OCI-LY1 (cell line): ENCODE data around the gene EPB41.
A peak's percentile ranks its signal among the peaks of the same experiment; 100 is the strongest.

ENCODE experiments used
- H2AFZ ChIP-seq: fragments of 200-600 bp; sonication (generic), shearing (Covaris generic); 2 replicates; pipeline ENCODE4 v1.6.0; 2014; ENCODE audit warnings: antibody characterized with exemption, mild to moderate bottlenecking, low read length
- H3F3A ChIP-seq: fragments of 200-600 bp; sonication (generic), shearing (Covaris generic); 2 replicates; pipeline ENCODE4 v1.6.0; 2014; ENCODE audit warnings: mild to moderate bottlenecking, antibody characterized with exemption, low read length, moderate library complexity; ENCODE audit not compliant: insufficient read depth
- H3K27ac ChIP-seq: fragments of 200-600 bp; sonication (generic); 2 replicates; pipeline ENCODE4 v1.5.1; 2014; ENCODE audit warnings: low read length, mixed run types, mild to moderate bottlenecking, low read depth; ENCODE audit not compliant: poor library complexity, severe bottlenecking
- H3K27me3 ChIP-seq: fragments of 200-600 bp; sonication (generic); 2 replicates; pipeline ENCODE4 v1.6.0; 2014; ENCODE audit warnings: antibody characterized with exemption, mild to moderate bottlenecking, low read length, moderate library complexity; ENCODE audit not compliant: insufficient read depth
- H3K36me3 ChIP-seq: fragments of 200-600 bp; sonication (generic); 2 replicates; pipeline ENCODE4 v1.6.1; 2014; ENCODE audit warnings: mild to moderate bottlenecking, antibody characterized with exemption, low read length, moderate library complexity, mixed read lengths; ENCODE audit not compliant: insufficient read depth
- H3K4me1 ChIP-seq: fragments of 200-600 bp; sonication (generic); 2 replicates; pipeline ENCODE4 v1.5.1; 2014; ENCODE audit warnings: mild to moderate bottlenecking, low read length, moderate library complexity; ENCODE audit not compliant: insufficient read depth, severe bottlenecking
- H3K4me2 ChIP-seq: fragments of 200-600 bp; sonication (generic), shearing (Covaris generic); 2 replicates; pipeline ENCODE4 v1.6.1; 2014; ENCODE audit warnings: low read length
- H3K4me3 ChIP-seq: fragments of 200-600 bp; sonication (generic); 2 replicates; pipeline ENCODE4 v1.5.1; 2014; ENCODE audit warnings: low read length, low read depth, mild to moderate bottlenecking, mixed read lengths; ENCODE audit not compliant: poor library complexity, severe bottlenecking
- H3K79me2 ChIP-seq: fragments of 200-600 bp; shearing (Covaris generic); 2 replicates; pipeline ENCODE4 v1.6.1; 2016; ENCODE audit warnings: mixed run types, low read length, mixed read lengths; ENCODE audit not compliant: insufficient read depth
- H3K9ac ChIP-seq: fragments of 200-600 bp; sonication (generic), shearing (Covaris generic); 2 replicates; pipeline ENCODE4 v1.6.1; 2014; ENCODE audit warnings: mild to moderate bottlenecking, low read length, mixed read lengths
- H3K9me2 ChIP-seq: fragments of 200-600 bp; sonication (generic), shearing (Covaris generic); 2 replicates; pipeline ENCODE4 v1.6.1; 2014; ENCODE audit warnings: low read depth, mild to moderate bottlenecking, low read length, mixed read lengths
- H3K9me3 ChIP-seq: fragments of 200-600 bp; shearing (Covaris generic); 2 replicates; pipeline ENCODE4 v1.6.1; 2014; ENCODE audit warnings: low read length, mixed read lengths
- H4K20me1 ChIP-seq: fragments of 200-600 bp; sonication (generic), shearing (Covaris generic); 2 replicates; pipeline ENCODE4 v1.6.0; 2016; ENCODE audit warnings: mild to moderate bottlenecking, low read length; ENCODE audit not compliant: insufficient read depth
- EZH2 ChIP-seq: fragments of 200-600 bp; sonication (generic), shearing (Covaris generic); IDR thresholded peaks from 2 replicates; pipeline ENCODE4 v1.8.0; 2017; ENCODE audit warnings: borderline replicate concordance, mixed run types, mild to moderate bottlenecking, antibody characterized with exemption, low read length, moderate library complexity, mixed read lengths
- TF ChIP-seq, protein P1 (sequence below): fragments of 200-600 bp; sonication (generic), shearing (Covaris generic); IDR thresholded peaks from 2 replicates; pipeline ENCODE4 v1.5.1; 2017; ENCODE audit warnings: mild to moderate bottlenecking, antibody characterized with exemption, low read length, moderate library complexity, mixed read lengths

Gene EPB41

DNA sequence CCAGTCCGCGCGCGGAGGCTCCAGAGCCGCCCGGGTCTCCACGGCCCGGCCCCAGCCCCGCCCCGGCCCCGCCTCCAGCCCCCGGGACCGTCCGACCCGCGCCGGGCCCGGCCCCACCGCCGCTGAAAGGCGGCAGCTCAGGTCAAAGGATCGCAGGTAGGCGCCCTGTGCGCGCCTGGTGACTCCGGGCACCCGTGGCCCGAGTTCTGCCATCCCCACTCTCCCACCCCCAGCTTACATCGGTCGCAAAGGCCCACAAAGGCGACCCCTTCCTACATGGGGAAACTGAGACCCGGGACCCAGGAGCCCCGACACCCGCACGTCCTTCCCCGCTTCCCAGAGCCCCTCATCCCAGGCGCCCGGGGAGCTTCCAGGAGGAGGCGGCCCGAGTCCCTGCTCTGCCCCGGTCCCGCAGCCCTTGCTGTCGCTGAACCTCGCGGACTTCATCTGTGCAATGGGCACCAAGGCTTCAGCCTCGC is 209.6 kb downstream of the EPB41 start, which contains the start of gene TMEM200B:
TSS of gene TMEM200B (minus strand) at position 17 of the 479 bp plus-strand sequence. CDS start 2,075 bp downstream, outside the sequence.
- Histone ChIP-seq H3K4me3 (peak within 1 kb of the TSS; percentile 63), H3K36me3 (peaks cover 3% of the 10 kb centered on the region; the same call in 1 of the 2 replicates), H3K4me2 (peak within 1 kb of the TSS; percentile 96), H4K20me1 (no peaks in the 10 kb centered on the region), H3K9ac (peak within 1 kb of the TSS; percentile 43), H3K79me2 (no peaks in the 10 kb centered on the region), H2AFZ (no peak within 1 kb of the TSS), H3K27me3 (peaks cover 7% of the 10 kb centered on the region), H3K9me3 (no peaks in the 10 kb centered on the region), H3K4me1 (peaks cover 13% of the 10 kb centered on the region), H3K27ac (no peak within 1 kb of the TSS), H3F3A (no peaks in the 10 kb centered on the region), H3K9me2 (no peaks in the 10 kb centered on the region)
- TF ChIP-seq EZH2, result no peak
- TF ChIP-seq, protein P1, sequence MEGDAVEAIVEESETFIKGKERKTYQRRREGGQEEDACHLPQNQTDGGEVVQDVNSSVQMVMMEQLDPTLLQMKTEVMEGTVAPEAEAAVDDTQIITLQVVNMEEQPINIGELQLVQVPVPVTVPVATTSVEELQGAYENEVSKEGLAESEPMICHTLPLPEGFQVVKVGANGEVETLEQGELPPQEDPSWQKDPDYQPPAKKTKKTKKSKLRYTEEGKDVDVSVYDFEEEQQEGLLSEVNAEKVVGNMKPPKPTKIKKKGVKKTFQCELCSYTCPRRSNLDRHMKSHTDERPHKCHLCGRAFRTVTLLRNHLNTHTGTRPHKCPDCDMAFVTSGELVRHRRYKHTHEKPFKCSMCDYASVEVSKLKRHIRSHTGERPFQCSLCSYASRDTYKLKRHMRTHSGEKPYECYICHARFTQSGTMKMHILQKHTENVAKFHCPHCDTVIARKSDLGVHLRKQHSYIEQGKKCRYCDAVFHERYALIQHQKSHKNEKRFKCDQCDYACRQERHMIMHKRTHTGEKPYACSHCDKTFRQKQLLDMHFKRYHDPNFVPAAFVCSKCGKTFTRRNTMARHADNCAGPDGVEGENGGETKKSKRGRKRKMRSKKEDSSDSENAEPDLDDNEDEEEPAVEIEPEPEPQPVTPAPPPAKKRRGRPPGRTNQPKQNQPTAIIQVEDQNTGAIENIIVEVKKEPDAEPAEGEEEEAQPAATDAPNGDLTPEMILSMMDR, result no peak

DNA sequence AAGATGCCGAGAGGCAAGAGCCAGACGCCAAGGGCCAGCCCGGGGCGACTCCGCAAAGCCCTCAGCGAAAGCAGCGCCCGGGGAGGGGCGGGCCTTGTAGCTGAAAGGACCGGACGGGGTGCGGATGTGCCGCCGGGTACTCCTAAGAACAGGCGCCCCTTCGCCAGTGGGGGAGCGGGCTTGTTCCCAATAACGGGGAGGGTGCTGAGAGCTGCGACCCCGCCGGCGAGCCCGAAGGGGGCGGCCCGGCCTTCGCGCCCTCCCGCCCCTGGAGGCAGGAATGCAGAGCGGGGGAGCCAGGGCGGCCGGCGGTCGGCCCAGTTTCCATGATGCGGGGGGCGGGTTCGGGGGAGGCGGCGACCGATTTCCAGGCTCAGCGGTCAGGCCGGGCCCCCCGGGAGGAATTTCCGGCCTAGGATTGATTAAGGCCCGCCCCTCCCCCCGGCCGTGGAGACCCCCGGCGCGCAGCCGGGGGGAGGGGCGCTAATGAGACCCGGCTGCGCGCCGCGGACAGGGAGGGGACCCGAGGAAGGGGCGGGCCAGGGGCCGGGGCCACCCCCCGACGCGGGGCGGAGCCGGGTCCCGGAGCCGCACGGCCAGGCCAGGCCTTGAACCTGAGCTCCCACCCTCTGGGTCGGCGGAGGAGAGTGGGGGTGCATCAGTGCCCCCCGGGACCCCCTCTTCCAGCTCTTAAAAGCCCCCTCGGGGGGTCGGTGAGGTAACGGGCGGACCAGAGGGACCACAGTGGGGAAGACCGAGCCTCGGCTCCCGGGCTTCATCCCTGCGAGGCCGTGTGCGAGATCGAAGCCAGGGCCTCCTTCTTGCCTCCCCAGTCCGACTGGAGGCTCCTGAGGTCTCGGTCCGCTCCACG is 210.2 kb downstream of the EPB41 start:
- Histone ChIP-seq H3K4me2 (peak overlapping the region; percentile 96), H3K79me2 (no peaks in the 10 kb centered on the region), H3K9me3 (no peaks in the 10 kb centered on the region), H3F3A (no peaks in the 10 kb centered on the region), H3K27ac (no peak overlapping the region), H3K4me3 (peak overlapping the region; percentile 63), H2AFZ (no peak overlapping the region), H3K9ac (peak overlapping the region; percentile 43), H4K20me1 (no peaks in the 10 kb centered on the region), H3K27me3 (peaks cover 7% of the 10 kb centered on the region), H3K4me1 (peaks cover 13% of the 10 kb centered on the region), H3K9me2 (no peaks in the 10 kb centered on the region), H3K36me3 (no peaks in the 10 kb centered on the region)
- TF ChIP-seq, protein P1, result no peak
- no peak for TF ChIP-seq EZH2

DNA sequence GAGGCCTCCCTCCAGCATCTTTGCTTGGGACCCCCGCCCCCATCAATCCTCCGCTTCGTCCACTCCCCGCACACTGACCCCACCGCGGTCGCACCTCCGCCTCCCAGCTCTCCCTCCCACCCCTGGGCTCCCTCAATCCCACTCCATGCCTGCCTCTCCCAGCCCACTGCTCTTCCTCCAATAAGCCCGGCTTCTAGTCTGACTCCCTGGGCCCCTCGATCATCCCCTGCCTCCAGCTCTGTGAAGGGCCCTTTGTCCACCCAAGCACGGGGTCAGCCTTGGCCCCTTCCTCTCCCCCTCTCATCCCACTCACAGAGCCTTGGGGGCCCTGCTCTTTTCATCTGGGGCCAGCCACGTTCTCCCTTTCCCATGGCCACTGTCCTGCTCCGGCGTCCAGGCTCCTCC is 210.9 kb downstream of the EPB41 start:
- Histone ChIP-seq H3K27ac (no peak overlapping the region), H3K27me3 (peaks cover 7% of the 10 kb centered on the region), H3K4me2 (peak overlapping the region; percentile 96), H3K79me2 (no peaks in the 10 kb centered on the region), H3F3A (no peaks in the 10 kb centered on the region), H3K4me1 (peaks cover 13% of the 10 kb centered on the region), H3K36me3 (no peaks in the 10 kb centered on the region), H4K20me1 (no peaks in the 10 kb centered on the region), H3K9me2 (no peaks in the 10 kb centered on the region), H3K9me3 (no peaks in the 10 kb centered on the region), H3K9ac (peak overlapping the region; percentile 43; the same call in 1 of the 2 replicates), H3K4me3 (peak overlapping the region; percentile 63), H2AFZ (no peak overlapping the region)
- no peak for TF ChIP-seq EZH2
- TF ChIP-seq, protein P1, result no peak
